NCI-H82 (cell line): ENCODE data around the gene CABCOCO1.
A peak's percentile ranks its signal among the peaks of the same experiment; 100 is the strongest.
"Not testable (repeated sequence)": the region's sequence is repeated elsewhere in the genome, so short reads cannot be mapped to it uniquely, and the experiment has no call there.

Source experiments
- DNase-seq: peaks from one replicate; lab custom pipeline; 2025; lab: John Stamatoyannopoulos, UW

Gene CABCOCO1

DNA sequence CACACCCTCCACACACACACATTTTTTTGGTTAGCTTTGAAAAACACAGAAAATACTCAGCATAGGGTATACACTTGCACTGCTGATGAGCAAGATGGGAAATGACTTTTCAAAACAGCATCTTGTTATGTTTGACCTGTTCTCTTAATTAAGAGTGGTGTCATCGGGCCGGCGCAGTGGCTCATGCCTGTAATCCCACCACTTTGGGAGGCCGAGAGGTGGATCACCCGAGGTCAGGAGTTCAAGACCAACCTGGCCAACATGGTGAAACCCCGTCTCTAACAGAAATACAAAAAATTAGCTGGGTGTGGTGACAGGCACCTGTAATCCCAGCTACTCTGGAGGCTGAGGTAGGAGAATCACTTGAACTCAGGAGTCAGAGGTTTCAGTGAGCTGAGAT is 56.7 kb downstream of the CABCOCO1 start:
- not testable (repeated sequence) for DNase-seq

DNA sequence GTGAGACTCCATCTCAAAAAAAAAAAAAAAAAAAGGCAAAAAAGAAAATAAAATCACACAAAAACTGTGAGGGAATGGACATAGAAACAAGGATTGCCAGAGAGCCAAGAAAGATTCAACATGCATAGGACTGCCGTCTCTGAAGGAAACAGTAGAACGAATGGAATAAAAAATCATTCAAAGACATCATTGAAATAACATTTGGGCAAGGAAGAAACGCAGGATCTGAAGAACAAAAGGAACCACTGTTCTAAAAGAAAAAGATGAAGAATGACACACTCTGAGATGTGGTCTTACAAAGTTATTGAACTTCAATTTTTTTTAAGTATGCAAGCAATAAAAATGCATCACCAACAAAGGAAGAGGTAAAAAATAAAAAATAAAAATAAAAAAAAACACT is 57.2 kb downstream of the CABCOCO1 start:
- no peak for DNase-seq

DNA sequence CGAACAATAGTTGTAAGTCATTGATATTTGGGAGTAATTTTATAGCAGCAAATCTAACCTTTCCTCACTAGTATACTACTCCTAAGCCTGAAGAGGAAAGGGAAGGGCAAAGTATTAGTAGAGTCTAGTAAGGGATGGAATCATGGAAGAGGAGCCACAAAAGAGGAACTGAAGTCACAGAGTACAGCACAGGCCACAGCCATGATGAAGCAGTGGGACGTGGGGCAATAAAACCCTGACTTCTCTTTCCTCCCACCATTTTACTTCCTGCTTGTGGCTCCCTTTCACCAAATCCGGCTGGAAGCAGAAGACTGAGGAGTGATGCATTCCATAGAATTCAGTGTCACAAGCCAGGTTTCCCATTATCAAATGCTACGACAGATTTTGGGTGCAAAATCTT is 58.7 kb downstream of the CABCOCO1 start:
- DNase-seq: no peak

DNA sequence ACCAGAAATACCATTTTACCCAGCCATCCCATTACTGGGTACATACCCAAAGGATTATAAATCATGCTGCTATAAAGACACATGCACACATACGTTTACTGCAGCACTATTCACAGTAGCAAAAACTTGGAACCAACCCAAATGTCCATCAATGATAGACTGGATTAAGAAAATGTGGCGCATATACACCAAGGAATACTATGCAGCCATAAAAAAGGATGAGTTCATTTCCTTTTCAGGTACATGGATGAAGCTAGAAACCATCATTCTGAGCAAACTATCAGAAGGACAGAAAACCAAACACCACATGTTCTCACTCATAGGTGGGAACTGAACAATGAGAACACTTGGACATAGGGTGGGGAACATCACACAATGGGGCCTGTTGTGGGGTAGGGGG is 62.5 kb downstream of the CABCOCO1 start:
- DNase-seq: not testable (repeated sequence)

DNA sequence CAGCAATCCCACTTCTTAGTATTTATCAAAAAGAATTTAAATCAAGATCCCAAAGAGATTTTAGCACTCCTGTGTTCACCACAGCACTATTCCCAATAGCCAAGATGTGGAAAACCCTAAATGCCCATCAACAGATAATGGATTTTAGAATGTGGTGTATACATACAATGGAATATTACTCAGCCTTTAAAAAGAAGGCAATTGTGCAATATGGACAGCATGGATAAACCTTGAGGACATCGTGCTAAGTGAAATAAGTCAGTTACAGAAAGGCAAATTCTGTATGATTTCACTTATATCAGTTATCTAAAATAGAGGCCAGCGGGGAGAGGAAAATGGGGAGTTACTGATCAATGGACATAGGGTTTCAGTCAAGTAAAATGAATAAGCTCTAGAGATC is 66.9 kb downstream of the CABCOCO1 start:
- DNase-seq: no peak

DNA sequence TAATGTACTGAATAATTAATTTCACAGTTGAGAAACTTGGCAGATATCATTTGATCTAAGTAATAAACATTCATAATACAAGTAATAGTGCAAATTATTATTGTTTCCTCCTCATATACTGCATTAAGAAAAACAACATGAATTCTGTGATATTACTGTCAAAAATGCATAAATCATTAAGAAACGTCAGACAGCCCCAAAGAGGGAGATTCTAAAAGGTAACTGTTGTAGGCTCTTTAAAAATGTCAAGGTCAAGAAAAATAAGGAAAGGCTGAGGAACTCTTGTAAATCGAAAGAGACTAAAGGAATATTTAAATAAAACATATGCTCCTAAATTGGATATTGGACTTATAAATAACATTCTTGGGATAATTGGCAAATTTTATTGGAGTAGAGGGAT is 67.9 kb downstream of the CABCOCO1 start:
- DNase-seq: no peak

DNA sequence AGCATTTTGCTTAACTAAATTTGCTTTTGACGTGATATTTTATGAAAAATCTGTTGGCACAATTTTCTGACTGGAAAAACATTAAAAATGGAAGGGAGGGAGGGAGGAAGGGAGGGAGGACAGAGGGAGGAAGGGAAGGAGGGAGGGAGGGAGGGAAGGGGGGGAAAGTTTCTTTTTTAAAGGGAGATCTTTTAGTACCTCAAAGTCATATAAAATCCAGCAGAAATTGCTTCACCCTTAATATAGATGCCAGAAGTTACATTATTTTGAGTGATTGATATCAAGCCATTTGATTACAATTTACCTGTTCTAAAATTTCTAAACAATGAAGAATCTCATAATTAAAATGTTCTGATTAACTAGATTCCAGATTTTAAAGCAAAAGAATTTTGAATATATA is 68.9 kb downstream of the CABCOCO1 start:
- no peak for DNase-seq

DNA sequence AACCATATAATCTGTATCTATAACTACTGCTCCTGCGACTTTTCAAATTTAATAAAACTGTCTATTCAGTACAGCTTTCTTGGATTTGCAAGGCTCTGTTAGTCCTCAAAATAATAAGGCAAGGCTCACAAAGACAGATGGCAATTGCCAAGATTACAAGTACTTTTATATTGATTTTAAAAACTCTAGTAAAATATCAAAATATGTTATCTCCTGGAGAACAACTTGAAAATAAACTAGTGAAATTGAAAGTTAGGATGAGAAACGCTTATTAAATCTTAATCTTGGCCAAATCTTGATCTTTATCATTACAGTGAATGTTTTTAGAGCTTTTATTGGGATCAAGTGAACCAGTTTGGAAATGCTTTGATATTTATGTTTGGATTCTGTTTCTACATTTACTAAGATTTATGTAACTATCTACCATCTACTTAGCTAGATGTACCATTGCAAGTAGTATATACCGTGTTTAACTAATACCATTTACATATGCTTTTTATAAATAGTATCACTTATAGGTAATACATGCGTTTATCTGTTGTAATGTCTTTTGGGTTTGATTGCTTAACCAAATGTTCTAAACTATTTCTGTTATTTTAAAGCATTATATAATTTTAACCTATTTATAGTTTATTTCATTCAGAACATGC is 70.0 kb downstream of the CABCOCO1 start:
- no peak for DNase-seq

DNA sequence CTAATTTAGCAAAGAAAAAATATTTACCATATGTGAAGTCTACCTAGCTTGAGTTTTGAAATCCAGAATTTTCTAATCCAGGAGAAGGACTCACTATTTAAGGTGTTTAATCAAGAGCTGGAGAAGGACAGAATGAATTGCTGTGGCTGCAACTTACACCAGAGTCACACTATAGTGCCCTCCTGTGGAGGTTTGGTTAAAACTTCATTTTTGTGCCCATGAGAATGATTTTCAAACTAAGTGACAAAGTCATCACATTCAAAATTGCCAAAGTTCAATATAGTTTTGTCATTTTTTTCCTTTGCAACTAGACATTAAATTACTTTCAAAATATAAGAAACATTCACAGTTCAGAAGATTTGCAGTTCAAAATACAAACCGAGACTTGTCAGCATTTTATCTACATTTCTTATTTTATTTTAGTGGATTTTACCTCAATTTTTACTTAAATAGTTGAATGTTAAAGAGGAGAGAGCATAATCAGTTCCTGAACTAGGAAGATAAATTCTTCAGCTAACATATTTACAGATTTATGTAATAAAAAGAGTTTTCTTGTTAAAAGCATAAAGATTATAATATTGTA is 70.7 kb downstream of the CABCOCO1 start:
- DNase-seq: peak; percentile 63

DNA sequence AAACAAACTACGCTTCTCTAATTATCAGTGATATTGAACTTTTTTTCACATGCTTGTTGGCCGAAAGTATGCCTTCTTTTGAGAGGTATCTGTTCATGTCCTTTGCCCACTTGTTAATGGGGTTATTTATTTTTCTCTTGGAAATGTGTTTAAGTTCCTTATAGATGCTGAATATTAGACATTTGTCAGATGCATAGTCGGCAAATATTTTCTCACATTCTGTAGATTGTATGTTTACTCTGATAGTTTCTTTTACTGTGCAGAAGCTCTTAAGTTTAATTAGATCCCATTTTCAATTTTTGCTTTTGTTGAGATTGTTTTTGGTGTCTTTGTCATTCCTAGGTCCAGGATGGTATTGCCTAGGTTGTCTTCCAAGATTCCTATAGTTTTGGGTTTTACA is 73.2 kb downstream of the CABCOCO1 start:
- DNase-seq: no peak

DNA sequence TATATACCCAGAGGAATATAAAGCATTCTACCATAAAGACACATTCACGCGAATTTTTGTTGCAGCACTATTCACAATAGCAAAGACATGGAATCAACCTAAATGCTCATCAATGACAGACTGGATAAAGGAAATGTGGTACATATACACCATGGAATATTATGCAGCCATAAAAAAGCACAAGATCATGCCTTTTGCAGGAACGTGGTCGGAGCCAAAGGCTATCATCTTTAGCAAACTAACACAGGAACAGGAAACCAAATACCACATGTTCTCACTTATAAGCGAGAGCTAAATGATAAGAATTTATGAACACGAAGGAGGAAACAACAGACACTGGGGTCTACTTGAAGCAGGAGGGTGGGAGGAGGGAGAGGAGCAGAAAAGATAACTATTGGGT is 74.7 kb downstream of the CABCOCO1 start:
- DNase-seq: not testable (repeated sequence)

DNA sequence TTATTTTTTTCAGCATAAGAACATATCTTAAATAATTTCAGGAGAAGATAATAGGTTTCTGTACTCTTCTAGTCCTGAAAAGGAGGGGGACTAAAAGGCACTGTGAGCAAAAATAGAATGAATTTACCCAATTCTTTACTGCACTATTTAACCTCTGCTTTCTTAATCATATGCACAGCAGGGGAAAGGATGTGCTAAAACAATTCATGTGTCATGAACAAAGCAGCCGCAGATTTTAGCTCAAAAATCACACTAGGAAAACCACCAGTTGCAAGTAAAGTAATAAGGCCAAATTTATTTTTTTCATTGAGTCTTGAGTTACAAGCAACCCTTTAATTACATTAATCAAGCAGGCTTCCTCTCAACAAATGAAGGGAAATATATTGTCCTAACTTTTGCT is 80.1 kb downstream of the CABCOCO1 start:
- DNase-seq: no peak

DNA sequence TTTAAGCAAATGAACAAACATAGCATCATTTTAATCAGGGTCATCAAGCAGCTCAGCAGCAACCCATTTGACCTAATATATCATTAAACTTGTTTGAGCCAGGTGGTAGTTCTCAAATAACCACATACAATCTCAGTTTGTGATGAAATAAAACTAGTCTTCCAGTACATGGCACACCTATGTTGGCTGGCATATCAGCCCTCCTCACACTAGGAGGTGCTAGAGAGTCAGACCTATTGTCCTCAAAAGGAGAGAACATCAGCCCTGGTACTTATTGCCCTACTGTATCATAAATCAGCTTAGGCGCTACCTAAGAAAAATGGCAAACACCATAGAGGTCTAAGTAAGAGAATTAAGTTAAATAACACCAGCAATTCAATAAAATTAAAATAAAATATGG is 81.7 kb downstream of the CABCOCO1 start:
- DNase-seq: peak; percentile 52

DNA sequence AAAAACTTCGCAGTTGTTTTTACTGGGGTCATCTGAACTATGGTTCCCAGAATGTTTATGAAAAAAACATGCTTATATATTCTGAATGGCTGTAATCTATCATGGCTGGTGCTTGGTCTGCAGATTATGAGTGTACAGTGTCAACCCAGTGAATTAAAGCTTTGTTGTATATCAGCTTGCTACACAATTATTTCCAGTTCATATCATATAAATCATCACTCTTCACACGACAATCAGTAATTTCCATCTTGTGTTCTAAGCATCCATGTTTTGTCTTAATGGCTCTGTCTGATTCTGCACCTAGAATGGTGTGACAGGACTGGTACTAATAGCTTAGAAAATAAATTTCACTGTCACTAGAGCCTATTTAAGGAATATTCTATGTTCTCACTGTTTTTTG is 83.6 kb downstream of the CABCOCO1 start:
- no peak for DNase-seq

DNA sequence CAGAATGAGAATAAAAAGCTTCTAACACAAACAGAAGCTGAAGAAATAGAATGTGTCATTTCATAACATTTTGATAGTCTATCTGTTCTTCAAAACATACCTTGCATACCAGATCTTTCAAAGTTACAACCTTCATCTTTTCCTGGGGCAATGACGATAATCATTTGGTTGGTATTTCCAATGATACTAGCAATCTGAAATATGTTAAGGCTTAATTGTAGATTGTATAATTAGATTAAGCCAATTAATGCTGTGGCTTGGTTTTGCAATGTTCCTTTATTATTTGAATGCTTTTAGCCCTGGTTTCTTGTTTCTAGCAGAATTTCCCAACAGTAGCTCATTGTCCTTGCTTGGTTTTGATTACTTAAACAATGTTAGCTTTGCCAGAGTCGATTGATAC is 84.6 kb downstream of the CABCOCO1 start:
- DNase-seq: no peak

DNA sequence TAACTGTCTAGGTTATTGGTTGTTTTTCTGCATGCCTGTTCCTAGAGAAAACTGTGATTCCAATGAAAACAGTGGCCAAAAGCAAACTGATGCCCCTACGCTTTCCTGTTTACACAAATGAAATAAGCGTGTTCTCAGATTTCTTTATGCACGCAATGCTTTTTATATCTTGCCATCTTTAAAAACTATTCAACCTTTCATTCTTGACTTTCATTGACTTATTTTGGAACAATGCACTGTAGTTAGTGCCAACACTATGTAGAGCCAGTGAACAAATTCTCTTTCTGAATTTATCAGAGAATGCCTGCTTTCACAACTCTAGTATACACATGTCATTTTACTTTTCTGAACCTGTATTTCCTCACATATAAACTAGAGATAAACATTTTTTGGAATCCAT is 86.6 kb downstream of the CABCOCO1 start:
- DNase-seq: no peak

DNA sequence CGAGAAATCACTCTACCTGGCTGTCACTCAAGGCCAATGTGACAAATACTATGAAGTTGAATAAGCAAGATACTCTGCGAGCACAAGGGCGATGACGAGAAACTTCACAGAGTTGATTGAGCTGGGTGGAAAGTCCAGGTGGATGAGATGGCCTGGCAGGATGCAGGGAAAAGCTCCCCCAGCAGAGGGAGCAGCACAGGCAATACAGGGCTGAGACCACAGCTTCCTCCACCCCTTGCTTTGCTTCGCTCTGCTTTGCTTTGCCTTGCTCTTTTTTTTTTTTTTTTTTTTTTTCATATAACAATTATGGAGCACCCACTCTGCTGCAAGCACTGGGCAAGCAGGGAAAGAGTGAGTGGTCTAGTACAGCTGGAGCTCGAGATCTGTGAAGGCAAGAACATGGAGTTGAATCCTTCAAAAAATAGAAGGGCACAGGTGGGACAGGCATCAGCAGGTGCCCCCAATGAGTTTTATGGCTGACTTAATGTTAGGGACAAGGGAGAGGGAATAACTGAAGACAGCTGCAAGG is 88.3 kb downstream of the CABCOCO1 start:
- DNase-seq: peak; percentile 62

DNA sequence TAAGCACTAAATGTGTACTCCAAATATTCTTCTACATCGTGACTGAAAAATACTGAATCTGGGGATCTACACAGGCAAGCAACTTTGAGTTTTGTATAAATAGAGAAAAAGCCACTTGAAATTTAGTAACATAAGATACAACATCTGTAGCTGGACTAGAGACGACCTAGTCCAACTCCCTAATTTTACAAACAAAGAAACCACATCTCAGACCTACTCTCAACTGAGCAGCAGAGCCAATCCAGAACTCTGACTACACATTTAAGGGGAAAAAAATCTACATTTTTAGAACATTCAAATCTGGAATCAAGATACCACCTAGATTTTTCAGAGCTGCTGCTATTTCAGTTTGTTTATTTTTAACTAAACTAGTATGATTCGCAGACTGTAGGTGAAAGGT is 88.9 kb downstream of the CABCOCO1 start:
- no peak for DNase-seq

DNA sequence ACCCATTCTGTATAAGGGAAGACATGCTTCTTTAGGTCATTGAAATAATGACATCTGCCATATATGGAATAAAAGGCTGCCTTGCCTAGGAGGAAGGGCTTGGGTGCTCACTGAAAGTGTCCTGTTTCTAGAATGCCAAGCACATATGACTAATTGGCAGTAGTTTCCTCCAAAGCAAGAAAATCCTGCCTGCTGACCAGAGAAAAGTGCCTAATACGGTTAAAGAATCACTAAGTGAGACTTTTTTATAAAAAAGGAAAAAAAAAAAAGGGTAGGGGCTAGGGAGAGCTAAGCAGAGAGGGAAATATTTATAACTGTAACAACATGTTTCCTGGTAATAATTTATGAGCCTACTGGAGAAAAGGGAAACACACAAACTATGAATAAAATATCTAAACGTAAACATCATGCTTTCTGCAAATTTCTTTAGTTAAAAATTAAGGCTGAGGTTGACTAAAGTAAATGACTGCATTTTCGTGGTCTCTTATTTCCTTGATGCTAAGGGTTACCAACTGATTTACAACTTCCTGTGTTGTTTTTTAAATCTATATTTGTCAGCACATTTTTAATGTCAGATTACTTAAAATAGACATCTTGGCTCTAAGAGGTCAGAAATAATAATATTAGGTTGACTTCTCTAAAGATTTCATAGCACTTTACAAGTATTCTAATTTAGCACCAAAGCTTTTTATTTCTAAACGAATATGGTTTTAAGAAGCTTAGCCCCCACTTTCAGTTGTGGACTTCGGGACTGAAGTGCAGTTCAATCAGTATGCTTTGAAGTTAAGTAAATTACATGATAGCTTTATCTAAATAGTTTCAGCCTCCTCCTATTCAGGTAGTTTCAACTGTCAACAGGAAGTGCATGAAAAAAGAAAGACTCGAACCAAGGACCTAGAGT is 89.6 kb downstream of the CABCOCO1 start:
- DNase-seq: peak; percentile 2

DNA sequence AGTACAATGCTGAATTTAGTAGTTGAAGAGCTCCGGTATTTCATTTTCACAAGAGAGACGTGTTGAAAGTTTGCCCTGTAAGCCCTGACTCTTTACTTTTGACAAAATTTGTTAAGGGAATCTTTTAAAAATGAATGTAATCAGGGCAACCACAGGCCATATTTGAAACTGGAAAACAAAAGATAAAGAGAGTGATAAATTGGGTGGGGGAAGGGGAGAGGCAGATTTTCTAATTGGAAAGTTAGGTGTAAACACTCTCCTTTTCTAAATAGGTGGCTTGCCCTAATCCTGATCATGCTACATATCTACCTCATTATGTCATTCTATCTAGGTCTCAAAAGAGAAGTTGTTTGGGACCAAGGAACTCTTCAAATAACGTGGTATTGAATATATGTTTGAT is 90.7 kb downstream of the CABCOCO1 start:
- no peak for DNase-seq

DNA sequence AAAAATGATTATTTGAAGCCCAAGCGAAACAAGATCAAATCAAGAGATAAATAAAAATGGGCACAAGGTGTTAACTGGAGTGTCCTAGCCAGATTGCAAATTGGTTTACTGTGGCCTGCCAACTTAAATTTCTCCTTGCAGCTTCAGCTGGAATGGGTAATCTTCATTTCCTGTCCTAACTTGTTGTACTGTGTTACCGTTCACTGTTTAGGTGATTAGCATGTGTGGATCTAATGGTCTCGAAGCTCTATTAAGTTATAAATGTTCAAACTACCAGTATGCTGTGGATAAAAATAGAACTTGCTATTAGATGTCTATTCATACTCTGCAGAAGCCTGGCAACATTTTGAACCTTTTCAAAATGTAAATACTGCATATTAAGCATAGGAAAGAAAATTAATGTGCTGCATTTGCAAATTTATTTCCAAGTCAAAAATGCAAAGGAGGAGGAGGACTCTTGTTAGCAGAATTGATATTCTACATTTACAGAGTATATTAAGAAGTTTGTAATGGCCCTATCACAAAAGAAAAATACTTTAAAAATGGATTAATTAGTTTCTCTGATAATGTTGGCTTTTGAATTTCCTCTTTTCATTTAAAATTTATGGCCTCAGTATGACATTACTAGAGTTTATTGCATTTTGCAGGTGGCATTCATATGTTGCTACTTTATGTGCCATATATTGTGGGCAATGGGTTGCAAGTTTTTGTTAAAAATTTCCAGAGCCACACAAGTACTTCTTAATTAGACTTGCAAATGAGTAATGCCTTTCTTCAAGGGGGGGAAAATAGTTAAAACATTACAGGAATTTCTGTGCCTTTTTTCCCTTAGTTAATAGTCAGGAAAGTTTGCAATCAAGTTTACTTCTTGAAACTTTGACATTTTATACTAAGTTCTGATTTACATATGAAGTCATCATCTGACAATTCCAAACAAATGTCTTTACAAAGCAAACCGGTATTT is 92.1 kb downstream of the CABCOCO1 start:
- DNase-seq: peak; percentile 68

DNA sequence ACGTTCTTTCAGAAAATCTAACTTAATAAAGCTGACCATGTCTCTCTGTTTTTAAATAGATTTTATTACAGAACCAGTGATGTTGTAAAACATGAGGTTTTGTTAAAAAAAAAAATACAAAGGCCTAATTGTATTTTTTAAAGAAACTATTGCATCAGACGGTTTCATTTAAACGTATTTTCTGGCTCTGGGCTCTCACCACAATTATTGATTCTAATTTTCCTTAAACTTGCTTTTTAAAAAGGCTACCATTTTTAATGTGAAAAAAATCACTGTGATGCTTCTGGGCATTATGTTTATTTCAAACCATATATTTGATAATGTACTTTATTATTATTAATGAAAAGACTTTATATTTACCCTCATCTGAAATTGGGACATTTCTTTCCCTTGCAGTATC is 94.3 kb downstream of the CABCOCO1 start:
- no peak for DNase-seq
